Left ventricle myocardium inferior (tissue), 1 donor: ENCODE measurements around the gene CEP44. TPM values are rescaled to one million over a fixed set of nuclear protein-coding genes. Genes with fewer than 3 reads are reported as not detected.

Experiments used
- DNase-seq: peaks from one replicate; pipeline ENCODE4 v3.0.0-alpha.2; 2020
- H3K27ac ChIP-seq: fragments of 200-600 bp; replicated peaks from 2 replicates; pipeline ENCODE4 v1.8.0; 2021
- H3K27me3 ChIP-seq: fragments of 200-600 bp; 2 replicates; pipeline ENCODE4 v1.8.0; 2021; ENCODE audit warnings: low read depth
- H3K36me3 ChIP-seq: fragments of 200-600 bp; 2 replicates; pipeline ENCODE4 v1.8.0; 2021
- H3K4me1 ChIP-seq: fragments of 200-600 bp; 2 replicates; pipeline ENCODE4 v1.8.0; 2021
- H3K4me3 ChIP-seq: fragments of 200-600 bp; 2 replicates; pipeline ENCODE4 v1.8.0; 2021; ENCODE audit warnings: mild to moderate bottlenecking, moderate library complexity
- H3K9me3 ChIP-seq: fragments of 200-600 bp; replicated peaks from 2 replicates; pipeline ENCODE4 v1.8.0; 2021
- CTCF ChIP-seq: fragments of 200-600 bp; IDR thresholded peaks from 2 replicates; pipeline ENCODE4 v1.8.0; 2021; ENCODE audit warnings: antibody characterized with exemption, mild to moderate bottlenecking, borderline replicate concordance
- intact Hi-C: fragments of 100-400 bp; cut with micrococcal nuclease; formaldehyde crosslinking; loops from one replicate; pipeline ENCODE4 v1.11.0; 2022
- total RNA-seq: library from RNA; stranded (reverse); fragmentation: NEBNext Ultra II Directional; extraction: Animal tissue kit (Norgen Biotek cat#: 25700); gene quantifications from one replicate; pipeline ENCODE4 v1.2.1, GENCODE V29; 2021
- donor health status: DM: no; HTN: yes; CAD: no; lungs with severe emphysema.

The CEP44 gene
- total RNA-seq, 1 donor from 2014 or later, result 11.2 TPM

DNA sequence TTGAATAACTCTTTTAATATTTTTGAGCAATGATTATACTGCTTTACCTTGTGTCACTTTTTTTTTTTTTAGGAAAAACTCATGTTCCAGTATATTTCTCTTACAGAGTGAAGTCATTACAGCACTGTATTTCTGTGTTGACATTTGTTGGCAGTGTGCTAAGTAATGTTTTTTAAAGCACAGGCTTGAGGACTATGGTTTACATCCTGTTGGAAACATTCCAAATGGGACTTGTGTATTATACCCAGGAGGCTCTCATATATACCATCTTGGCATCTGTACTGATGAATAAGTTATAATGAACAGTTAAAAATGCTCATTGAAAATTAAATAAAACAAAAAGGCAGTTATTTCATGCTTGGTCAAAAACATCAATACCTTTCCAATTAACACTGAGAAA lies 33.8 kb downstream of the CEP44 start:
- Histone ChIP-seq H3K27ac (no peak overlapping the region), H3K27me3 (no peaks in the 10 kb centered on the region), H3K36me3 (peaks cover 19% of the 10 kb centered on the region), H3K4me3 (no peak overlapping the region), H3K9me3 (no peaks in the 10 kb centered on the region), H3K4me1 (no peaks in the 10 kb centered on the region)
- TF ChIP-seq CTCF, result no peak
- DNase-seq, result no peak
- intact Hi-C loops, result loop anchor here (10.0 kb wide), 1 partner anchor 93 kb away; no protein-coding TSS in a partner anchor

- Histone ChIP-seq H3K4me3 (no peak overlapping the region), H3K9me3 (no peaks in the 10 kb centered on the region), H3K27ac (no peak overlapping the region), H3K27me3 (no peaks in the 10 kb centered on the region), H3K4me1 (no peaks in the 10 kb centered on the region), H3K36me3 (peaks cover 14% of the 10 kb centered on the region)
- TF ChIP-seq CTCF, result peak; percentile 80
- DNase-seq, result no peak
- intact Hi-C loops, result loop anchor here (10.0 kb wide), 1 partner anchor 94 kb away; no protein-coding TSS in a partner anchor
These were observed 35.4 kb downstream of the CEP44 start for GRCh38 chr4:174318829-174319764.

- no peak overlapping the region for H3K4me3 ChIP-seq
- no peak for DNase-seq
- no peak for TF ChIP-seq CTCF
- H3K36me3 ChIP-seq, result peaks cover 14% of the 10 kb centered on the region
- H3K27ac ChIP-seq, result no peak overlapping the region
- intact Hi-C loops, result no loop called here
- H3K27me3 ChIP-seq, result no peaks in the 10 kb centered on the region
- H3K9me3 ChIP-seq, result no peaks in the 10 kb centered on the region
- H3K4me1 ChIP-seq, result no peaks in the 10 kb centered on the region
These were observed 36.9 kb downstream of the CEP44 start for GRCh38 chr4:174320494-174321199.

DNA sequence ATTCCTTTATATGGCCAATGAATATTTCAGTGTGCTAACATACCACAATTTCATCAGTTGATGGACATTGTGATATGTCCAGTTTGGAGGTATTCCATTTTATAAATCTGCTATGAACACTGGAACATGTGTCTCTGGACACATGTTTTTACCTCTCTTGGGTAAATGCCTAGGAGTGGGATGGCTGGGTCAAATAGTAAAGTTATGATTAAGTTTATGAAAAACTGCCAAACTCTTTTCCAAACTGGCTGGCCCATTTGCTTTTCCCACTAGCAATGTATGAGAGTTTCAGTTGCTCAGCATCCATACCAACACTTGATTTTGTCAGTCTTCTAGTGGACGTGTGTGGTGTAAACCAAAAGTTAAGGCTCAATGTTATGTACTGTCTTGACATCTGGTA lies 40.5 kb downstream of the CEP44 start:
- H3K4me3 ChIP-seq, result no peak overlapping the region
- TF ChIP-seq CTCF, result no peak
- H3K27me3 ChIP-seq, result no peaks in the 10 kb centered on the region
- intact Hi-C loops, result no loop called here
- no peaks in the 10 kb centered on the region for H3K9me3 ChIP-seq
- no peaks in the 10 kb centered on the region for H3K4me1 ChIP-seq
- H3K27ac ChIP-seq, result no peak overlapping the region
- peaks cover 5% of the 10 kb centered on the region for H3K36me3 ChIP-seq
- DNase-seq, result no peak

DNA sequence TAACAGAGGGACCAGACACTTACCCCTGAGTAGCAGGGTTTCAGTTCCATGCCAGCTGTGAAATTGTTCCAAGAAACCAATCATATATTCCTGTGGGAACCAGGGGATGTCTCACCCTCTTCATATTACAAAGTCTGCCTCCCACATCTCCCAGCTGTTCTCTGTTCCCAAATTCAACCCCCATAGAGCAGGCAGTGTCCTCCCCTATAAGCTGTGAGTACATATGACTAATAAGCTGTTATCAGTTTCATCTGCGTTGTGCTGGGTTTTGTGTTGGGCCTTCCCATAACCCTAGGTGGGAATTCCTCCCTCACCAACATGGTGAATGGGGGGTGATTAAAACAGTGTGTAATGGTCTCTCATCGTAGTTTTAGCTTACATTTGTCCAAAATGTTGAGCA lies 41.0 kb downstream of the CEP44 start:
- H3K9me3 ChIP-seq, result no peaks in the 10 kb centered on the region
- H3K4me3 ChIP-seq, result no peak overlapping the region
- no peak for TF ChIP-seq CTCF
- peaks cover 5% of the 10 kb centered on the region for H3K36me3 ChIP-seq
- H3K27me3 ChIP-seq, result no peaks in the 10 kb centered on the region
- intact Hi-C loops, result no loop called here
- DNase-seq, result no peak
- no peak overlapping the region for H3K27ac ChIP-seq
- H3K4me1 ChIP-seq, result no peaks in the 10 kb centered on the region
